ENCODE data around the gene TMEM205.
"Not testable (repeated sequence)": the region's sequence is repeated elsewhere in the genome, so short reads cannot be mapped to it uniquely, and the experiment has no call there.

The TMEM205 gene

DNA sequence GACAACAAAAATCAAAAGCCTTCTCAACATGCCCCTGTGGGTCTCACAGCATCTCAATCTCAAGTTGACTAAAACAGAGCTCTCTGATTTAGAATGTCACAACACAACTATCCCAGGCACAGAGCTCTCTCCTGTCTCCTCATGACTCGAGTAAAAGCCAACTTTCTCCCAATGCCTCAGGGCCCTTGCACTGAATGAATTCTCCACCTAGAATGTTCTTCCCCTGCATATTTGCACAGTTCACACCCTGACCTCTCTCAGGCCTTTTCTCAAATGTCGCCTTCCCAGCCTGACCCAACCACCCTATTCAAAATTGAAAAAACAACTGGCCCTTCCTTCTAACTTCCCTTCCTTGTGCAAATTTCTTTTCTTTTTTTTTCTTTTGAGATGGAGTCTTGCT is 24.7 kb upstream of the TMEM205 start:
- DNase-seq: no peak

DNA sequence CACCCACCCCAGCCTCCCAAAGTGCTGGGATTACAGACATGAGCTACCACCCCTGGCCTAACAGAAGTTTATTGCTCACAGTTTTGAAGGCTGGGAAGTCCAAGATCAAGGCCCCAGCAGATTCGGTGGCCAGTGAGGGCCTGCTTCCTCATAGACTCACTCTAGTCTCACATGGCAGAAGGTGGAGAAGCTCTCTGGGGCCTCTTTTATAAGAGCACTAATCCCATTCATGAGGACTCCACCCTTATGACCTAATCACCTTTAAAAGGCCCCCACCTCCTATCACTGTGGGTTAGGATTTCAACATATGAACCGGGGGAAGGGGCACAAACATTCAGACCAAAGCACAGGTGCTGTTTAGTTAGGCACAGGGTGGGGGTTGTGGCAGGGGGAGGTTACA is 21.5 kb upstream of the TMEM205 start:
- no peak for DNase-seq

DNA sequence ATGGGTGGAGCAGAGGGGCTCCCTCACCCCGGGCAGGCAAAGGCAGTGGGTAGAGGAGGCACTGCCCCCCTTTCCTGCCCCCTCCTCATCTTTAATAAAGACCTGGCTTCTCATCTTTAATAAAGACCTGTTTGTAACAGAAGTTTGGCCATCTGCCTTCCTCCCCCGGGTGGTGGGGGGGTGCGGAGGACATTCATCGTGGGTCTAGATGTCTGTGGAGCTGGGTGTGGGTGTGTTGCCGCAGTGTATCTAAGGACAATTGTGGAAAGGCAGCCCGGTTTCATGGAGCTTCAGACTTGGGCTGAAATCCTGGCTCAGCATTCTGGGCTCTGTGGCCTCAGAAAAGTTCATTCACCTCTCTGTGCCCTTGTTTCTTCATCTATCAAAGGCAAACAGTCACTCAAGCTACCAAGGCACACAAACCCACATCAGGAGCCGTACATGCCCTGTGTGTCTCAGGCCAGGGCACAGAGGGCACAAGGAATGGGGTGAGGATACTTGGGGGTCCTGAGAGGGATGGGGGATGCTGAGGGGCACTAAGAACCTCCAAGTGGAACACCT is 19.6 kb upstream of the TMEM205 start:
- no peak for DNase-seq

DNA sequence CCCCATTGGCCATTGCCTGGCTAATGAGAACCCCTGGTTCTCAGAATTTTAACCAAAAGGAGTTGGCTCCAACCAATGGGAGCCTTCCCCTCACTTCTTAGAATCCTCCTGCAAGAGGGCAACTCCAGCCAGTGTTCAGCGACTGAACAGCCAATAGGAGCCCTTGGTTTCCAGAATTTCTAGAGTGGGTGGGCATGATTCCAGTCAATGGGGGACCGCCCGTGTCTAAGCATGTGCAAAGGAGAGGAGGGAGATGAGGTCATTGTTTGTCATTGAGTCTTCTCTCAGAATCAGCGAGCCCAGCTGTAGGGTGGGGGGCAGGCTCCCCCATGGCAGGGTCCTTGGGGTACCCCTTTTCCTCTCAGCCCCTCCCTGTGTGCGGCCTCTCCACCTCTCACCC is 18.9 kb upstream of the TMEM205 start:
- no peak for DNase-seq

DNA sequence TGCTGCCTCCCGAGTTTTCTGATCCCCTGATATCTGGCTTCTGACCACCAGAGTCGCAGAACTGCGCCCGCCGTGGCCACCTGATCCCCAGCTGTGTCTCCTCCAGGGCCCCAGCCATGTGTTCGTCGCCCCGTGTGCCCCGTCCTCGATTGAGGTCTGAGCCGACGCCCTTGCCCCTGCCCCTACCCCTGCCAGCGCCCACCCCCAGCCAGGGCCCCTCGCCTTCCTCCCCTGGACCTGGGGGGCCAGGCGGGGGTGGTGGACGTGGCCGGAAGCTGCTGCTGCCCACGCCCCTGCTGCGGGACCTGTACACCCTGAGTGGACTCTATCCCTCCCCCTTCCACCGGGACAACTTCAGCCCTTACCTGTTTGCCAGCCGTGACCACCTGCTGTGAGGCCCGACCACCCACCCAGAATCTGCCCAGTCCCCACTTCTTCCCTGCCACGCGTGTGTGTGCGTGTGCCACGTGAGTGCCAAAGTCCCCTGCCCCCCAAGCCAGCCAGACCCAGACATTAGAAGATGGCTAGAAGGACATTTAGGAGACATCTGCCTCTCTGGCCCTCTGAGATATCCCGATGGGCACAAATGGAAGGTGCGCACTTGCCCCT is 18.3 kb upstream of the TMEM205 start:
- DNase-seq: no peak

DNA sequence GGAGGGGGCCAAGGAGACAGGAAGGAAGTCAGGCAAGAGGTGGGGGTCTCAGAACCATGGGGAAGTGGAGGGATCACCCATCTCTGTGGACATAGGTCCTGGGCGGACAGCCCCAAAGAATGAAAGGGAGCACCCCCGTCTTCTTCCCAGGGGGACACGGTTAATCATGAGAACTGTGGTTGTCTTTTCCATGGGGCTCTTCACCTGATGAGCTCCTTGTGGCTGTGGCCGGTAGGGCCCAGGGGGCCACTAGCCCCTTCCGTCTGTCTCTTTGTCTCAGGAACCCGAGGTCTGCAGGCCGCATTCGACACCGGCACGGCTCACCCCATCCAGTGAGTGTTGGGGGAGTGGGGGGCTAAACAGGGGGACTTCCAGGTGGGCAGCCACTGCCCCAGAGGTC is 17.8 kb upstream of the TMEM205 start:
- DNase-seq: no peak

DNA sequence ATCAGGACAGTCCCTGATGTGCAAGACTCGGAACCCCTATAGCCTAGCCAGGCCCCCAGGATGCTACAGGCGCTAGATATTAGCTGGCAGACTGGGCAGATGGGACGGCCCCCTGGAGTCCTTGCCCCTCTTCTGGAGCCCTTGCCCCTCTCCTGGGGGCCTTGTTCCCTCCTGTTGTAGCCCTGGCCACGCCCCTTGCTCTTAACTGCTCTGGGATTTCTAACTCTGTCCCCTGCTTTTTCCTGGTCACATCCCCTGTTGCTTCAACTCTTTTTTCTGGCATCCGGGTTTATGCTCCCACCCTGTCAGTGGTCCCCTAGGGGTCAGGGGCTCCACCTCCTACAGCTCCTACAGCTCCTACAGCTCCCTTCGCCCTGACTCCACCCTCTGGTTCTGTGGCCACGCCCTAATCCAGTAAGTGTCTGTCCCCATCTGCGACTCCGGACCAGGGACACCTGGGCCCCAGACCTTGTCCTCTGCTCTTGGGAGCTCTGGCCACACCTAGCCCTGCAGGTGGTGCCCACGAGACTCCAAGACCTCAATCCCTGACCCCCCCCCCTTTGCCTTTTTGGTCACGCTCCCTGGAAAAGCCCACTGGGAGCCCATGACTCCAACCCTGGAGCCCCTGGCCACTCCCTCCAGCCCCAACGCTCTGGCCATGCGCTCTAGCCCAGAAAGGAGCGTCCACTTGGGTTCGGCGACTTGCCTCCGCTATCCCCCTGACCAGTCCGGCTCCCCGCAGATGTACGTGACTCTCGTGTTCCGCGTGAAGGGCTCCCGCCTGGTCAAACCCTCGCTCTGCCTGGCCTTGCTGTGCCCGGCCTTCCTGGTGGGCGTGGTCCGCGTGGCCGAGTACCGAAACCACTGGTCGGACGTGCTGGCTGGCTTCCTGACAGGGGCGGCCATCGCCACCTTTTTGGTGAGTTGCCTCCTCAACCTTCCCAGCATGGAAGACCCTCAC is 16.0 kb upstream of the TMEM205 start:
- no peak for DNase-seq

DNA sequence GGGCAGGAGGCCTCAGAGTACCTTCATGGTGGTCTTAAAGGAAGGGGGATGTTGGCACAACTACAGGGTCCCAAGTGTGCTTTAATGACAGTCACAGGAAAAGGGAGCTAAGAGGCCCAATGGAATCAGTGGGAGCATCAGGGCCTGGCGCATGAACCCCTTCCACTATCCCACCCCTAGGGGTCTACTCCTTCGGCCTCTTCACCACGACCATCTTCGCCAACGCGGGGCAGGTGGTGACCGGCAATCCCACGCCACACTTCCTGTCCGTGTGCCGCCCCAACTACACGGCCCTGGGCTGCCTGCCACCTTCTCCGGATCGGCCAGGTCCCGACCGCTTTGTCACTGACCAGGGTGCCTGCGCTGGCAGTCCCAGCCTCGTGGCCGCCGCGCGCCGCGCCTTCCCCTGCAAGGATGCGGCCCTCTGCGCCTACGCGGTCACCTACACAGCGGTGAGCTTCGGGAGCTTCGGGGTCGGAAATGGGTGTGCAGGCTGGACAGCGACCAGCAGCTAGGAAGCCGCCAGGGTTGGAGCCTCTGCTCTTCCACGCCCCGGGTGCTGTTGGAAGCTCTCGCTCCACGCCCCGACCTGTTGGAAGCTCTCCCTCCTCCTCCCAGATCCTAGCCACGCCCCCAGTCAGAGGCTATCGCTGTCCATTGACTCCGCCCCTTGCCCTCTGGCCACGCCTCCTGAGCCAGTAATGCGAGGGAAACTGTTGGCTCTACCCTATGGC is 15.1 kb upstream of the TMEM205 start:
- DNase-seq: no peak

DNA sequence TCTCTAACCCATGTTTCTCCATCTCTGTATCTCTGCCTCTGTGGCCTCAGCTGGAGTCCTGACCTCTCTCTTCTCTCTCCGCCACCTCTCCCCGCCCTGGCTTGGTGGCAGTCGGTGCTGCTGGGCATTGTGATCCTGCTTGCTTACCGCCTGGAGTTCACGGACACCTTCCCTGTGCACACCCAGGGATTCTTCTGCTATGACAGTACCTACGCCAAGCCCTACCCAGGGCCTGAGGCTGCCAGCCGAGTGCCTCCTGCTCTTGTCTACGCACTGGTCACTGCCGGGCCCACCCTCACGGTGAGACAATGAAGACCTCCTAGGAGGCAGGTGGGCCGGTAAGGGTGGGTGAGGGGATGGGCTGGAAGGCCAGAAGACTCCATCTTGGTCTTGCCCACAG is 13.4 kb upstream of the TMEM205 start:
- DNase-seq: no peak

DNA sequence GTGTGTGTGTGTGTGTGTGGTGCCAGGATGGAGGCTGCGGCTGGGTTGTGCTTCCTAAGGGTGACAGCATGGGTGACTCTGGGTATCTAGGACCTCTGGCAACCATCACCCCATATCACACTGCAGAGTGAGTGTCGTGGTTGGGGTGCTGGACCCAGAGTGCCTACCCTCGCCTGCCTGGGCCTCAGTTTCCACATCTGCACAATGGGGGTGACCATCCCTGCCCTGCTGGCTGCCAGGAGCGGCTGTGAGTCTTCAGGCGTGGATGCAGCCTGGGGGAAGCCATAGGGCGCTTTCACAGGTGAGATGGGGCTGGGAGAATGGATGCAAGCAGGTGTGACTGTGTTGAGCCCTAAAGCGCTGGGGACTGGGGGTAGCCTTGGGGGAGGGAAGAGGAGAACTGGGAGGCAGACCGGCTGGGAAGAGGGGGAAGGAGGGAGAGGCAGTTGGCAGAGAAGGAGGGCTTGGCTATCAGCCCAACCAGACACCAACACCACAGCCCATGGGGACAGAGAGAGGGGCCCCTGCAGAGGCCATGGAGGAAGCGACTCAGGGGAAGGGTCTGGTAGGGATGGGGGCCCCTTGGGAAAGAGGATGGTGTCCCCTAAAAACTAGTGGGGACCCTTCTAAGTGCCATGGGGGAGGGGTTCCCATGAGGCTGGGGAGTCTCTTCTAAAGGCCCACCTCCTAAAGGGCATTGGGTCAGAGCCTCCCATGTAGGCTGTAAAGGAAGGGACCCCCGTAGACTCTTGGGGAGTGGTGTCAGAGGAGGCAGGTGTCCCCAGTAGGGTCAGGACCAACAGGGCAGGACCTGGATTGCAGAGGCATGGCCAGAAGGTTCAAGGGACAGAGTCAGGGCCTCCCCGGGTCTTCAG is 10.8 kb upstream of the TMEM205 start:
- no peak for DNase-seq

DNA sequence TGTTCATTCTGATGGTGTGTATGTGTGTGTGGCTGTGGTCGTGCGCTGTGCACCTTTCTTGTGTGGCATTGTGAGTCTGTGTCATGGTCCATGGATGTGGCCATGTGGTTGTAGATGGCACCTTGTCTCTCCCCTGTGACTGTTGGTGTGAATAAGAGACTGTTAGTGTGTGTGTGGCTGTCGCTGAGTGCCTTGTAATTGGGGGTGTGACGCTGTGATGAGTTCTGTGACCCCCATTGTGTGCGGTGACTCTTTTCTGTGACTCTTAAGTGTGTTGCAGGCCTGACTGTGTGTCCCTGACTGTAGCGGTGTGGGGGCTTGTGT is 10.0 kb upstream of the TMEM205 start:
- no peak for DNase-seq

DNA sequence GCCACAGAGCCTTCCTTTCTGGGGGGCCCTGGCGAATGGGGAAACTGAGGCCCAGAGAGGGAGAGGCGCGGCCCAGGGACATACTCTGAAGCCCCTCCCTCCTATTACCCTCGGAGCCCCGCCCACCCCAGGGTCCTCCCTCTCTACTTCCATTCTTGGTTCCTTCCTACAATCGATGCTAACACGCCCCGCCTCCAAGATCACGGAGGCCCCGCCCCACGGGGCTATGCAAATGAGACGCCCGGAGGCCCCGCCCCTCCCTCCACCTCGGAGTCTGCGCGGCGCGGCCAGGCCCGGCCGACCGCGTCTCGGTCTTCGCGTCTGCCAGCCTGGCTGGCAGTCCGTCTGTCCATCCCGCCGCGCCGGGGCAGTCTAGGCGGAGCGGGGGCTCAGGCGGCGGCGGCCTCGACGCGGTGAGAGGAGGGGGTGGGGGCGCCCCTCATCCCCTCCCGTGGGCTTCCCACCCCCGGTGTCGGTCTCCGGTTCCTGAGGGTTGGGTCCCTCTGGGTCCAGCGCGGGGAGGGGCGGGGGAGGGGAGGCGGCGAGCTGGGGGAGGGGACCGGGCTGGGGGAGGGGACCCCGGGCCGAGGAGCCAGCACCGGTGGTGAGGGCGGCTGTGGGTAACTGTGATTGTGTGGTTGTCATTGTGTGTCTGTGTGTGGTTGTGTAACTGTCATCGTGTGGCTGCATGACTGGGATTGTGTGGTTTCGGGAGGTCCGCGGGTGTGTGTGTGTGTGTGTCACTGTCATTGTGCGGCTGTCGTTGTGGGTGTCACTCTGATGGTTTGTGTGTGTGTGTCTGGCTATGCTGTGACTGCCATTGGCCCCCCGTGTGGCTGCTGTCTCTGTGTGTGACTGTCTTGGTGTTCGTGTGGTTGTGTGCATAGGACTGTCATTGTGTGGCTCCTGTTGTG is 9.3 kb upstream of the TMEM205 start, which contains the start of gene PLPPR2:
Gene PLPPR2 (plus strand): TSS at position 273 of the 914 bp plus-strand sequence. CDS start 2,242 bp downstream, outside the sequence.
- no peak for DNase-seq

DNA sequence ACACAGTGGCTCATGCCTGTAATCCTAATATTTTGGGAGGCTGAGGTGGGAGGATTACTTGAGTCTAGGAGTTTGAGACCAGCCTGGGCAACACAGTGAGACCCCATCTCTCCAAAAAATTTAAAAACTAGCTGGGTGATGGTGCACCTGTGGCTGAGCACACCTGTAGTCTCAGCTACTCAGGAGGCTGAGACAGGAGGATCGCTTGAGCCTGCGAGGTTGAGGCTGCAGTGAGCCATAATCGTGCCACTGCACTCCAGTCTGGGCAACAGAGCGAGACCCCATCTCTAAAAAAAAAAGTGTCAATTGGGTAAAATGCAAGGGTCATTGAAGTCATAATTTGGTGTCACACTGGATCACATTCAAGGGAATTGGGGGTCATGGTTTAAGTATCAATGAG is 8.0 kb upstream of the TMEM205 start:
- DNase-seq: not testable (repeated sequence)

DNA sequence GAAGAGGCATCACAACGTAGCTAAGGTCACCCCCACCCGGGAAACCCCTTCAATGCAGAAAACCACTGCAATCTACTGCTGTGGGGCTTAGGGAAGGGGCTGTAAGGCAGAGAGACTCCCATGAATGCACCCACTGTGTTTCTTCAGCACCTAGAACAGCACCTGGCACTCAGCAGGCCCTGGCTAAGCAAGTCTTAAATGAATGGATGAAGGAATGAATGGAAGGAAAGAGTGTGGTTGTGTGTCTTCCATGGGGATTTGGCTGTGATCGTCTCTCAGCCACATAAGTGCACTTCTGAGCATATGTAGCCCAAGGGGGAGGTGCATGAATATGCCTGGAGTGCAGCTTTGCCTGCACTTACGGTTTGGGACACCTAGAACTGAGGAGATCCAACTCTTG is 3.1 kb upstream of the TMEM205 start:
- DNase-seq: no peak

DNA sequence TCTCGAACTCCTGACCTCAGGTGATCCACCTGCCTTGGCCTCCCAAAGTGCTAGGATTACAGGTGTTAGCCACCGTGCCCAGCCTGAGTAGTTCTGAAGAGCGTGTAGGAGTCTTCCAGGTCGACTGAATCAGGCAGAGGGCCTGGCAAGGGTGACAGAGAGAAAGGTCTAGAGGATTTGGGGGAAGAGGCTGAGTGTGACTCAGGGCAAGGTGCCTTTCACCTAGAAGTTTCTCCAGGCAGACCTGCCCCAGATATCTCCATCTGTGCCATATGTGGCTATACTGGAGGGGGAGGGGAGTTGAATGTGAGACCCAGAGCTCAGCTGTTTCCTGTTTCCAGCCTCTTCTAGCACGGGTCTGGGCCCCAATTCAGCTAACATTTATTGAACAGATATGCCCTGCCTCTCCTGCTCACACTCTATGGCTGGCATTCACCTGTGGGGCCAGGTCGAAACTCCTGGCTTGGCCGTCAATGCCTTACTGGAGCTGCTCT is 1.5 kb upstream of the TMEM205 start:
- no peak for DNase-seq

DNA sequence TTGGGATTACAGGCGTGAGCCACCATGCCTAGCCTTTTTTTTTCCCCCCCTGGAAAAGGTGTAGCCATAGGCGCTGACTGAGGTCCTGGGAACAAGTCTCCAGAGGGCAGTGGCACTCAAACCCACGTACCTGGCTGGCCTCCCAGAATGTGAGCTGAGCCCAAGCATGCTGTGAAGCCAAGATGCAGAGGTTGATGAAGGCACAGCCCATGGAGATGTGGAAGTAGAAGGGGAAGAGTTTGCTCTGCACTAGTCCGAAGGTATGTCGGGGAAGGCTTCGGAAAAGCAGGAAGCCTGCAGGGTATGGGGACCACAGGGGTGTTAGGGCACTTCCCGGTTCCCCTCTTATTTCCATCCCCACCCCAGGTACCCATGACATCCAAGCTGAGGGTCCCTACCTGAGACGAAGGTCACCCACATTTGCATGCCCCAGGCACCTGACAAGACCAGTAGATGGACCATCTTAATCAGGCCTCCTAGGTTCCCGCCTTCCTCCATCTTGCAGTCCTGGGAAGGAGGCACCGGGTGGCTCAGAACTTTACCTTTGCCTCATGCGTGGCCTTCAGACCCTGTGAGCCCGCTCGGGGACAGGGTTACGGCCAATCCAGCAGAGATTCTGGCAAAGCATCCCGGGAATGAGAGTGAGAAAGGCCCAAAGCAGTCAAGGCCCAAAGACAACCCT is 805 bp downstream of the TMEM205 start:
- DNase-seq: no peak

DNA sequence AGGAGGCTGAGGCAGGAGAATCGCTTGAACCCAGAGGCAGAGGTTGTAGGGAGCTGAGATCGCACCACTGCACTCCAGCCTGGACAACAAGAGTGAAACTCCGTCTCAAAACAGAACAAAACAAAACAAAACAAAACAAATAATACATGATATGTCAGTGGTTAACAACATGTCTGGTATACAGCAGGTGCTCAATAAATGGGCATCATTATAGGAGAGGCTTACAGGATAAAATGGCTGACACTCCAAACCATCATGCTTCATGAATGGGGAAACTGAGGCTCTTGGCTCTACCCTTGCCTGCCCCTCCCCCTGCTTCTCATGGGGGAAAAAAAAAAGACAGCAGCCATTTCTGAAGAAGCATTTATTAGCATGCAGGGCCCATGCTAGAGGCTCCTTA is 3.6 kb downstream of the TMEM205 start:
- DNase-seq: no peak

DNA sequence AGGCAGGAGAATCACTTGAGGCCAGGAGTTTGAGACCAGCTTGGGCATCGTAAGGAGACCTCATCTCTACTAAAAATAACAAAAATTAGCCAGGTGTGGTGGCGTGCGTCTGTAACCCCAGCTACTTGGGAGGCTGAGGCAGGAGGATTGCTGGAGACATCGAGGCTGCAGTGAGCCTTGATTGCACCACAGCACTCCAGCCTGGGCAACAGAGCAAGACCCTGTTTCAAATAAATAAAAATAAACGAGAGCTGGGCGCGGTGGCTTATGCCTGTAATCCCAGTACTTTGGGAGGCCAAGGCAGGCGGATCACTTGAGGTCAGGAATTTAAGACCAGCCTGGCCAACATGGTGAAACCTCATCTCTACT is 6.0 kb downstream of the TMEM205 start:
- not testable (repeated sequence) for DNase-seq

DNA sequence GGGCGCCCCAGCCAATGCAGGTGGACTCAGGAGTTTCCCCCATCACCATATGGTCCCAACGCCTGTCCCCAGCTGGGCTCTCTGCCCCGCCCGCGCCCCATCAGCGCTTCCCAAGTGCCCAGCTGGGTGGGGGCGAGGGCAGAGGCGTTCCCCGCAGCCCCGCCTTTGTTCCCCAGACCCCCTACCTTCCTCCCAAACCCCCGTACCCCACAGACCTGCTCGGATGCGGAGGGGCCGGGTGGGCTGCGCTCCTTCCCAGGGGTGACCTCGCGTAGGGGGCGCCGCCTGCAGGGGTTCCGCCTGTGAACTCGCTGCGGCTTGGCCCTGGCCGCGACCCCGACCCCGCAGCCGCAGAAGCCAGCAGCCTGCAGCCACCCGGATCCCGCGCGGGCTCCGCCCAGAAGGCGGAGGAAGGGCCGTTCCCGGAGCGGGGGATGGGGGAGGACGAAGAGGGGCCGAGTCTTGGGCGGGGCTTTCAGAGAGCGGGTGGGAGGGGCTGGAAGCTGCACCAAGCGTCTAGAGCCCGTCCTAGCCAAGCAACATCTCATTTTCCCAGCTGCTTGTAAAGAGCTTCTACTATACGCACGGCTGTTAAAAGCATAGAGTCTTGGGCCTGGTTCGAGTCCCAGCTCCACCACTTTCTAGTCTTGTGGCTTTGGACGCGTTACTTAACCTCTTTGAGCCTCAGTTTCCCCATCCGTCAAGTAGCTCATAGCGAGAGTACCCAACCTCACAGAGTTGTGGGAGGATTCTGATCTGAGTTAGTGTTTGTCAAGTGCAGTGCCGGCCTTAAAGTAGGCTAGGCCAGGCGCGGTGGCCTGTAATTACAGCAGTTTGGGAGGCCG is 6.6 kb downstream of the TMEM205 start, which contains the start of gene RAB3D:
Gene RAB3D (minus strand): TSS at position 404 of the 845 bp plus-strand sequence. CDS start 2,258 bp downstream, outside the sequence.
- no peak for DNase-seq
